ENCODE data around the gene PPM1H. TPM values are rescaled to one million over a fixed set of nuclear protein-coding genes. Genes with fewer than 3 reads are reported as not detected.
"Not testable (repeated sequence)": the region's sequence is repeated elsewhere in the genome, so short reads cannot be mapped to it uniquely, and the experiment has no call there.

Gene PPM1H
- total RNA-seq, 2 donors from 2014 or later, result 46.4 to 74.4 TPM

DNA sequence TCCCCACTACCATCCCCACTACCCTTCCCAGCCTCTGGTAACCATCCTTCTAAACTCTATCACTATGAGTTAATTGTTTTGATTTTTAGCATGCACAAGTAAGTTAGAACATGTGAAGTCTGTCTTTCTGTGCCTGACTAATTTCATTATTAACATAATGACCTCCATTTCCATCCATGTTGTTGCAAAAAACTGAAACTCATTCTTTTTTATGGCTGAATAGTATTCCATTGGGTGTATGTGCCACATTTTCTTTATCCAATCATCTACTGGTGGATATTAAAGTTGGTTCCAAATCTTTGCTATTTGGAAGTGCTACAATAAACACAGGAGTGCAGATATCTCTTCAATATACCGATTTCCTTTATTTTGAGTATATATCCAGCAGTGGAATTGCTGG, 13.2 kb upstream of the PPM1H start:
- Mint-ChIP-seq H3K36me3 (ENCODE audit: low read depth) (no peaks in the 10 kb centered on the region), H3K27ac (no peak overlapping the region), H3K4me3 (no peak overlapping the region), H3K27me3 (ENCODE audit: insufficient read depth) (no peaks in the 10 kb centered on the region), H3K4me1 (peaks cover under 1% of the 10 kb centered on the region), H3K9me3 (peaks cover 4% of the 10 kb centered on the region)
- Histone ChIP-seq H3K4me1 (ENCODE audit: control insufficient read depth, insufficient read depth, low read length) (no peaks in the 10 kb centered on the region), H3K4me3 (ENCODE audit: low read length) (no peak overlapping the region), H3K36me3 (ENCODE audit: control insufficient read depth, insufficient read depth, low read length) (no peaks in the 10 kb centered on the region), H3K9me3 (ENCODE audit: control insufficient read depth, low read length) (no peaks in the 10 kb centered on the region), H3K27ac (ENCODE audit: low read depth, low read length) (no peak overlapping the region), H3K27me3 (ENCODE audit: control insufficient read depth, insufficient read depth, low read length, poor library complexity, severe bottlenecking) (no peaks in the 10 kb centered on the region), H3K9ac (ENCODE audit: extremely low read depth, low read length, poor library complexity, severe bottlenecking) (no peak overlapping the region)
- 93 to 100% methylated on average over 1 of the region's 1 CpG for WGBS, 2 experiments (ENCODE audit: insufficient coverage in 1 of 2, insufficient read length in 1 of 2)
- DNase-seq, result no peak
- TF ChIP-seq, protein P1, sequence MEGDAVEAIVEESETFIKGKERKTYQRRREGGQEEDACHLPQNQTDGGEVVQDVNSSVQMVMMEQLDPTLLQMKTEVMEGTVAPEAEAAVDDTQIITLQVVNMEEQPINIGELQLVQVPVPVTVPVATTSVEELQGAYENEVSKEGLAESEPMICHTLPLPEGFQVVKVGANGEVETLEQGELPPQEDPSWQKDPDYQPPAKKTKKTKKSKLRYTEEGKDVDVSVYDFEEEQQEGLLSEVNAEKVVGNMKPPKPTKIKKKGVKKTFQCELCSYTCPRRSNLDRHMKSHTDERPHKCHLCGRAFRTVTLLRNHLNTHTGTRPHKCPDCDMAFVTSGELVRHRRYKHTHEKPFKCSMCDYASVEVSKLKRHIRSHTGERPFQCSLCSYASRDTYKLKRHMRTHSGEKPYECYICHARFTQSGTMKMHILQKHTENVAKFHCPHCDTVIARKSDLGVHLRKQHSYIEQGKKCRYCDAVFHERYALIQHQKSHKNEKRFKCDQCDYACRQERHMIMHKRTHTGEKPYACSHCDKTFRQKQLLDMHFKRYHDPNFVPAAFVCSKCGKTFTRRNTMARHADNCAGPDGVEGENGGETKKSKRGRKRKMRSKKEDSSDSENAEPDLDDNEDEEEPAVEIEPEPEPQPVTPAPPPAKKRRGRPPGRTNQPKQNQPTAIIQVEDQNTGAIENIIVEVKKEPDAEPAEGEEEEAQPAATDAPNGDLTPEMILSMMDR (conservative IDR thresholded peaks at IDR 0.05), result no peak

DNA sequence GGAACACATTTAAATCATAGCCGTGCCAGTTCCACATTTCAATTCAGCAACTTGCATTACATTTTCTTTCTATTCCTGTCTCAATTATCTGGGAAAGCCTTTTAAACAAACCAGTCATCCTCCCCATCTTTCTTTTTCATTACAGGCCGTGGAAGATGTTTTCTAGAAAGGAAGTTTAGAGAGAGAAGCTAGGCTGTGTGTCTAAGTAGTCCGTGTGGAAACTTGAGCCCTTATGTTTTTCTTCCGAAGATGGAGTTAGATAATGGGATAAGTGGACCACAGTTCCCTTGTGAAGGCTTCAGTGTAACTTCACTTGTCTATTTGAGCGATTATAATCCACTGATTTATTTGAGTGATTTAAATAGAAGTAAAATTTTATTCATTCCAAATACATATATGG, 12.4 kb upstream of the PPM1H start:
- no peak overlapping the region for H3K4me3 ChIP-seq (ENCODE audit: low read length)
- Mint-ChIP-seq H3K36me3 (ENCODE audit: low read depth) (no peaks in the 10 kb centered on the region), H3K27ac (no peak overlapping the region), H3K4me3 (no peak overlapping the region), H3K4me1 (peaks cover 6% of the 10 kb centered on the region), H3K9me3 (peaks cover 4% of the 10 kb centered on the region), H3K27me3 (ENCODE audit: insufficient read depth) (no peaks in the 10 kb centered on the region)
- TF ChIP-seq, protein P1 (conservative IDR thresholded peaks at IDR 0.05), result no peak
- no peaks in the 10 kb centered on the region for H3K9me3 ChIP-seq (ENCODE audit: control insufficient read depth, low read length)
- H3K9ac ChIP-seq (ENCODE audit: extremely low read depth, low read length, poor library complexity, severe bottlenecking), result no peak overlapping the region
- DNase-seq, result no peak
- no peak overlapping the region for H3K27ac ChIP-seq (ENCODE audit: low read depth, low read length)
- WGBS, 2 experiments (ENCODE audit: insufficient coverage in 1 of 2, insufficient read length in 1 of 2), result 91 to 92% methylated on average over 2 to 4 of the region's 5 CpGs
- H3K4me1 ChIP-seq (ENCODE audit: control insufficient read depth, insufficient read depth, low read length), result no peaks in the 10 kb centered on the region
- no peaks in the 10 kb centered on the region for H3K36me3 ChIP-seq (ENCODE audit: control insufficient read depth, insufficient read depth, low read length)
- no peaks in the 10 kb centered on the region for H3K27me3 ChIP-seq (ENCODE audit: control insufficient read depth, insufficient read depth, low read length, poor library complexity, severe bottlenecking)

DNA sequence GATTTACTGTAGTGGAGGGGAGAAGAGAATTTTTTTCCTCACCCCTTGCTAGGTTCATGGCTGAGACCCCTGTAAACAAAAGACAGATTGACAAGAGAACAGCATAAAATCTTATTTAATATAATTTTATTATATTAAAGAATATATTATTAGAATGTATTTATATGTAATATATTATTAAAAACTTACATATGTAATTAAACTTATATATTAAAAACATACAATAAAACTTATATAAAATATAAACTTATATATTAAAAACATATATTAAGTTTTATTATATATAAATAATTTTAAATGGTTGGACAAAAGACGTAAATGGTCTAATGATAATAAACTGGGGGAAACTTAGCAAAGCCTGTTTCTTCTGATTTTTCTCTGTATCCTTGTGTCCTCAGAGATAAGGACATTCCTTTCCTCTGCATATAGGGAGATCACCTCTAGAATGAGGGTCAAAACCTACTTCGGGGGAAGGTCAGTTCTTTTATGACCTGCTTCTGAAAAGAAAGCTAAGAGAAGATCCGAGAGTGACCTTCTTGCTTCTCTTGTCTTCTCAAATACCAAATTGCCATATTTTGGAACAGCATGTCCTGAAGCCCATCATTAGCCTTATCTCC, 8.9 kb upstream of the PPM1H start:
- H3K9me3 Mint-ChIP-seq, result peaks cover 2% of the 10 kb centered on the region
- H3K36me3 Mint-ChIP-seq (ENCODE audit: low read depth), result no peaks in the 10 kb centered on the region
- TF ChIP-seq, protein P1 (conservative IDR thresholded peaks at IDR 0.05), result no peak
- H3K27me3 Mint-ChIP-seq (ENCODE audit: insufficient read depth), result no peaks in the 10 kb centered on the region
- no peak overlapping the region for H3K27ac ChIP-seq (ENCODE audit: low read depth, low read length)
- H3K4me3 ChIP-seq (ENCODE audit: low read length), result no peak overlapping the region
- WGBS, 2 experiments (ENCODE audit: insufficient coverage in 1 of 2, insufficient read length in 1 of 2), result 85 to 95% methylated on average over 2 to 3 of the region's 3 CpGs
- H3K9me3 ChIP-seq (ENCODE audit: control insufficient read depth, low read length), result no peaks in the 10 kb centered on the region
- H3K4me3 Mint-ChIP-seq, result no peak overlapping the region
- no peaks in the 10 kb centered on the region for H3K27me3 ChIP-seq (ENCODE audit: control insufficient read depth, insufficient read depth, low read length, poor library complexity, severe bottlenecking)
- no peaks in the 10 kb centered on the region for H3K4me1 ChIP-seq (ENCODE audit: control insufficient read depth, insufficient read depth, low read length)
- DNase-seq, result no peak
- H3K27ac Mint-ChIP-seq, result no peak overlapping the region
- H3K4me1 Mint-ChIP-seq, result peaks cover 13% of the 10 kb centered on the region
- H3K36me3 ChIP-seq (ENCODE audit: control insufficient read depth, insufficient read depth, low read length), result no peaks in the 10 kb centered on the region
- no peak overlapping the region for H3K9ac ChIP-seq (ENCODE audit: extremely low read depth, low read length, poor library complexity, severe bottlenecking)

DNA sequence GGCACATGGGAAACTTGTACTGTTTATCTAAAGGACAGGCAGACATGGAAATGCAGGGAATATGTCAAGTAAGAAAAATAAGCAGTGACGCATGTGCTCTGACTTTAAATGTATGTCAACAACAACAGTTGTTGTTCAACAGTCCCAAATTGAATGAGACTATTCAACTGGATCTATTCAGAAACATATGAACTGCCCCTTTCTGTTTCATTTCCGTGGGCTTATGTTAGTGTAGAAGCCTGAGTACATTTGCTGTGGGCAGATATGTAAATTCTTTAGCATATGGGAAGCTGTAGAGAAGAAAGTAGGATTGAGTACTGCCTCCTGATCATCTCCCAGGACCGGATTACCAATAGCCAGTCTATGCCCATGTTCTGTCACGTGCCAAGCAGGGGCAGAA, 7.4 kb upstream of the PPM1H start:
- not testable (repeated sequence) for H3K9ac ChIP-seq (ENCODE audit: extremely low read depth, low read length, poor library complexity, severe bottlenecking); H3K9me3 Mint-ChIP-seq; H3K27me3 ChIP-seq (ENCODE audit: control insufficient read depth, insufficient read depth, low read length, poor library complexity, severe bottlenecking); H3K4me1 ChIP-seq (ENCODE audit: control insufficient read depth, insufficient read depth, low read length); H3K27ac ChIP-seq (ENCODE audit: low read depth, low read length); H3K4me3 Mint-ChIP-seq; H3K36me3 ChIP-seq (ENCODE audit: control insufficient read depth, insufficient read depth, low read length); DNase-seq; H3K27me3 Mint-ChIP-seq (ENCODE audit: insufficient read depth); H3K36me3 Mint-ChIP-seq (ENCODE audit: low read depth); H3K4me3 ChIP-seq (ENCODE audit: low read length); H3K27ac Mint-ChIP-seq; H3K9me3 ChIP-seq (ENCODE audit: control insufficient read depth, low read length)
- 89% methylated on average over 3 of the region's 4 CpGs; no CpG with 5 or more reads in 1 of the 2 experiments for WGBS, 2 experiments (ENCODE audit: insufficient coverage in 1 of 2, insufficient read length in 1 of 2)
- peaks cover 13% of the 10 kb centered on the region for H3K4me1 Mint-ChIP-seq

Measured in endodermal cell (in vitro differentiated cells).